ENCODE measurements around the gene YIPF3.
"Not testable (repeated sequence)": the region's sequence is repeated elsewhere in the genome, so short reads cannot be mapped to it uniquely, and the experiment has no call there.

YIPF3 gene

GRCh38 chr6:43472515-43472914 is 44.2 kb downstream of the YIPF3 start:
- POLR2A ChIA-PET: no interaction called here
- CTCF ChIA-PET: interaction anchor here (1.3 to 2.0 kb wide), 4 partner anchors 19 to 208 kb away, joined by 3 to 15 read pairs (median 4); no protein-coding TSS in a partner anchor
- no peak for TF ChIP-seq CTCF (IDR thresholded peaks at IDR 0.05; ENCODE audit: control extremely low read depth, extremely low read depth, low read depth, missing control alignments)
- no peak for DNase-seq (ENCODE audit: extremely low spot score)

GRCh38 chr6:43471399-43471798 is 45.3 kb downstream of the YIPF3 start:
- ChIA-PET POLR2A (no interaction called here), CTCF (interaction anchor here (0.7 to 2.7 kb wide), 9 partner anchors 9 to 242 kb away, joined by 3 to 15 read pairs (median 3); partner anchors contain the start of gene DNPH1)
- TF ChIP-seq CTCF (IDR thresholded peaks at IDR 0.05; ENCODE audit: control extremely low read depth, extremely low read depth, low read depth, missing control alignments): no peak
- no peak for DNase-seq (ENCODE audit: extremely low spot score)

- ChIA-PET CTCF (interaction anchor here (1.0 to 2.7 kb wide), 2 partner anchors 10 to 19 kb away, joined by 3 to 11 read pairs; no protein-coding TSS in a partner anchor), POLR2A (interaction anchor here (0.7 kb wide), 3 partner anchors 28 to 155 kb away, joined by 4 to 5 read pairs (median 4); no protein-coding TSS in a partner anchor)
- DNase-seq (ENCODE audit: extremely low spot score): no peak
- no peak for TF ChIP-seq CTCF (IDR thresholded peaks at IDR 0.05; ENCODE audit: control extremely low read depth, extremely low read depth, low read depth, missing control alignments)
Observed at GRCh38 chr6:43469947-43470346, 46.8 kb downstream of the YIPF3 start.

DNA sequence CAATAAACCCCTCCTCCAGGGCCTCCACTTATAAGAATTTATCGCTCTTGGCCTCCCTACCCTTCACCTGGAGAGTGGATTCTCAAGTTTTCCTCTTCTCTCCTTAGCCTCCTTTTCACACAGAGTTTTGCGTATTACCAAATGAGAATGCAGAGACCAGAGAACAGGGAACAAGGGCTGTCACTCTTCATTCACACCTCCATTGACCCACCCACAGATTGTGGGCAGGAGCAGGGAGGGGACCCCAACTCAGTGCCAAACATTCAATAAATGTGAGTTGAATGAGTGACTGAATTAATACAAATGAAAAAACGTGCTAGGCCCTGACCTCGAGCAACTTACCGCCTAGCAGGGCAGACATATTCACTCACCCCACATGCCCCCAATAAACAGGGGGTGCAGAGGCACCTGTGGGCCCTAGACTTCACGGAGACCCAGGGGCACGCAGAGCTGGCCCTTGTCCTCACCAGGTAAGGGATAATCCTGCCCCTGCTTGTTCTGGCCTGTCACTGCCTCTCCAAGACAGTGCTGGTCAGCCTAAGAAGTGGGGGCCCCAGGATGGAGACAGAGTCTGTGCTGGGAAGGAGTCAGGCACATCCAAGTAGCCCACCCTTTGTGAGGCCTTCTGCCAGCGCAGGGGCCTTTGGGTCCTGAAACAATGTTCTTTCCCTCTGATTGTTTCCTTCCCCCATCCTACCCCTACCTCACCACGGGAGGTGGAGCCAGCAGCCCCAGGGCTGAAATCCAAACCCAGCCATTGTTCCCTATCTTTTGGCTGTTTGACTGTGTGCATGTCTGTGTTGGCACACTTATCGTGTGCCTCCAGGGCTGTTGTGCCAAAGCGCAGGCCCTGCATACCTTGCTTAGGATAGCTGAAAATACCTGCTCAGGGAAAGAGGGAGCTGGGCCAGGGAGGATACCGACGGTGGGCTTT is 47.7 kb downstream of the YIPF3 start:
- ChIA-PET POLR2A (no interaction called here), CTCF (interaction anchor here (1.0 to 2.7 kb wide), 3 partner anchors 11 to 240 kb away, joined by 3 to 11 read pairs (median 3); partner anchors contain the start of gene DNPH1)
- no peak for TF ChIP-seq CTCF (IDR thresholded peaks at IDR 0.05; ENCODE audit: control extremely low read depth, extremely low read depth, low read depth, missing control alignments)
- DNase-seq (ENCODE audit: extremely low spot score): no peak

DNA sequence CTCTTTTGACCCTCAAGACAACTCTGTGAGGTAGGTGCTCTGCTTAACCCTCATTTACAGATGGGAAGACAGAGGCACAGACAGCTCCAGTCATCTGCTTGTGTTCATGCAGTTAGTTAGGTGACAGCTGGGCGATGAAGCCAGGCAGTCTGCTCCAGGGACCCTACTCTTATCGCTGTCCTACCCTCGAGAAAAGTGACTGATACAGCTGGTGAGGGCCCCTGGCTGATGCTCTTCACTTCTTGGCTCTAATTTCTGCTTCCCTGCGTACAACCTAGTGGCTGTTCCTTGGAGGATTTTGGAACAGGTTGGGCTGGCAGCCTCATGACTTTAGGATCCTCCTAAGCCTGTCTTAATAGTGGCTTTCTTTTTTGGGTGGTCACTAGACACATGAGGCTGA is 48.5 kb downstream of the YIPF3 start:
- ChIA-PET CTCF (interaction anchor here (0.6 to 1.6 kb wide), 3 partner anchors 13 to 239 kb away, joined by 3 to 4 read pairs (median 3); partner anchors contain the start of genes DLK2 and DNPH1), POLR2A (no interaction called here)
- no peak for TF ChIP-seq CTCF (IDR thresholded peaks at IDR 0.05; ENCODE audit: control extremely low read depth, extremely low read depth, low read depth, missing control alignments)
- DNase-seq (ENCODE audit: extremely low spot score): no peak

DNA sequence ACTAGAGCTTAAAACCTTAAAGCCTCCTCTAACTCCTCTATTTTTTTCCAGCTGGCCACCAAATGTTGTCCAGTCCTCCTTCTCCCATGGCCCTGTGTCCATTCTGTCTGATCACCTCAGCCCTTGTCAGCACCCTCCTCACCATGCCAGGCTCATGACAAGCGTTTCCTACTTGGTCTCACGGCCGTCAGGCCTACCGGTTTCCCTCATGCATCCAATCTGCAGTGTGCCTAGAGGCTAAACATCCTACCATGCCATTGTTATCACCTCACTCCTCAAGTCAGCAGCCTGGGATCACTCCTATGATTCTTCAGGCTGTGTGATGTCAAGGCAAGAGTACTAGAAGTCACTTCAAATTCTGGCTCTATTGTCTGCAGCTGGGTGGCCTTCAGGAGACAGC is 49.0 kb downstream of the YIPF3 start:
- no peak for DNase-seq (ENCODE audit: extremely low spot score)
- TF ChIP-seq CTCF (IDR thresholded peaks at IDR 0.05; ENCODE audit: control extremely low read depth, extremely low read depth, low read depth, missing control alignments): no peak
- ChIA-PET CTCF (interaction anchor here (0.6 to 1.6 kb wide), 3 partner anchors 13 to 239 kb away, joined by 3 to 4 read pairs (median 3); partner anchors contain the start of genes DLK2 and DNPH1), POLR2A (no interaction called here)

DNA sequence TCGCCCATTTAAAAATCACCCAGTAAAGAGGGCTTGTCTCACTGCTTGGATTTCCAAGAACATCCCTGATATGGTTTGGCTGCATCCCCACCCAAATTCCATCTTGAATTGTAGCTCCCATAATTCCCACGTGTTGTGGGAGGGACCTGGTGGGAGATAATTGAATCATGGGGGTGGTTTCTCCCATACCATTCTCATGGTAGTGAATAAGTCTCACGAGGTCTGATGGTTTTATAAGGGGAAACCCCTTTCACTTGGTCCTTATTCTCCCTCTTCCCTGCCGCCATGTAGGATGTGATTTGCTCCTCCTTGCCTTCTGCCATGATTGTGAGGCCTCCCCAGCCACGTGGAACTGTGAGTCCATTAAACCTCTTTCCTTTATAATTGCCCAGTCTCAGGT is 49.5 kb downstream of the YIPF3 start:
- DNase-seq (ENCODE audit: extremely low spot score); POLR2A ChIA-PET: not testable (repeated sequence)
- CTCF ChIA-PET: interaction anchor here (0.6 to 1.1 kb wide), 2 partner anchors 12 to 25 kb away, joined by 3 to 4 read pairs; partner anchors contain the start of gene DLK2

Data from GM10248 (cell line).